ENCODE results near the gene CCDC197.

GRCh38 chr14:93997082-93997481 is at the start of gene CCDC197:
- TF ChIP-seq POLR2A (IDR thresholded peaks at IDR 0.05; ENCODE audit: low read depth, low read length) (no peak), POLR2AphosphoS5 (IDR thresholded peaks at IDR 0.05; ENCODE audit: low read depth, low read length) (no peak), TAF1 (IDR thresholded peaks at IDR 0.05; ENCODE audit: borderline replicate concordance, low read depth, low read length) (no peak)
